HepG2 (cell line): ENCODE results near the gene FETUB. TPM values are rescaled to one million over a fixed set of nuclear protein-coding genes. Genes with fewer than 3 reads are reported as not detected.

Experiments
- ATF2 ChIP-seq: sonication (generic); formaldehyde crosslinking; IDR thresholded peaks from 2 replicates; pipeline ENCODE4 v1.4.0; 2020; ENCODE audit warnings: missing genetic modification reagents
- ATF5 ChIP-seq: sonication (generic); formaldehyde crosslinking; IDR thresholded peaks from 2 replicates; pipeline ENCODE4 v1.4.0; 2020; ENCODE audit warnings: mild to moderate bottlenecking, low read depth, missing genetic modification reagents
- CREM ChIP-seq, 2 experiments: sonication (generic) in 1 of 2; formaldehyde crosslinking in 1 of 2; IDR thresholded peaks; 2 replicates each; pipeline versions ENCODE4 v1.4.0 to v1.6.1; 2016 to 2020; ENCODE audit warnings: antibody characterized with exemption in 1 of 2, mild to moderate bottlenecking in 1 of 2, missing genetic modification reagents in 1 of 2
- ERF ChIP-seq: IDR thresholded peaks from 2 replicates; pipeline ENCODE4 v1.6.1; 2018; ENCODE audit warnings: missing biosample characterization, missing genetic modification reagents
- MAZ ChIP-seq, 2 experiments: sonication (generic) in 1 of 2; formaldehyde crosslinking in 1 of 2; IDR thresholded peaks; 2 replicates each; pipeline versions ENCODE4 v1.5.0 to v1.6.1; 2012 to 2020; ENCODE audit warnings: low read depth in 2 of 2, mild to moderate bottlenecking in 2 of 2, borderline replicate concordance in 1 of 2, improper control_type of control experiment in 1 of 2, low read length in 1 of 2, missing genetic modification reagents in 1 of 2, moderate library complexity in 1 of 2
- PRMT3 ChIP-seq: sonication (generic); formaldehyde crosslinking; IDR thresholded peaks from 2 replicates; pipeline ENCODE4 v1.8.1; 2022; ENCODE audit warnings: low read depth, mild to moderate bottlenecking, moderate library complexity, missing genetic modification reagents, borderline replicate concordance
- ZNF263 ChIP-seq: sonication (generic); formaldehyde crosslinking; IDR thresholded peaks from 2 replicates; pipeline ENCODE4 v1.4.0; 2020; ENCODE audit warnings: missing genetic modification reagents
- ZNF317 ChIP-seq: sonication (generic); formaldehyde crosslinking; IDR thresholded peaks from 2 replicates; pipeline ENCODE4 v1.5.0; 2020; ENCODE audit warnings: mild to moderate bottlenecking, missing genetic modification reagents
- ZNF331 ChIP-seq: sonication (generic); formaldehyde crosslinking; IDR thresholded peaks from 2 replicates; pipeline ENCODE4 v1.4.0; 2020; ENCODE audit warnings: missing genetic modification reagents
- polyA plus RNA-seq, 8 experiments: library from polyadenylated mRNA; depleted of rRNA in 3 of 8; stranded (reverse) in 7 of 8; unstranded in 1 of 8; fragments of >200 nt; fragmentation: Illumina TruSeq in 4 of 8; extraction: Trizol in 4 of 8; gene quantifications; 2 replicates each; pipeline versions ENCODE4 v1.2.1 to v1.2.3, GENCODE V29; 2011 to 2016; ENCODE audit warnings: low read depth in 4 of 8, missing spikeins in 1 of 8, mixed read lengths in 1 of 8; ENCODE audit not compliant: insufficient read depth in 1 of 8
- total RNA-seq, 5 experiments: library from RNA; depleted of rRNA; stranded (reverse); fragments of >200 nt; fragmentation: Illumina TruSeq; extraction: Trizol; gene quantifications; 2 replicates each; pipeline ENCODE4 v1.2.3, GENCODE V29; 2016; ENCODE audit warnings: low read depth in 1 of 5
- TF ChIP-seq, protein P1 (sequence below): IDR thresholded peaks from 2 replicates; pipeline ENCODE4 v1.6.1; 2016; ENCODE audit warnings: mild to moderate bottlenecking
- TF ChIP-seq, protein P2 (sequence below): sonication (generic); formaldehyde crosslinking; IDR thresholded peaks from 2 replicates; pipeline ENCODE4 v1.5.1; 2020; ENCODE audit warnings: missing genetic modification reagents, mild to moderate bottlenecking, borderline replicate concordance
- TF ChIP-seq, protein P3 (sequence below): sonication (generic); formaldehyde crosslinking; IDR thresholded peaks from 2 replicates; pipeline ENCODE4 v1.5.1; 2020; ENCODE audit warnings: mild to moderate bottlenecking, moderate library complexity, missing genetic modification reagents
- TF ChIP-seq, protein P4 (sequence below): sonication (generic); formaldehyde crosslinking; IDR thresholded peaks from 2 replicates; pipeline ENCODE4 v1.8.1; 2023; ENCODE audit warnings: mild to moderate bottlenecking, missing genetic modification reagents
- TF ChIP-seq, protein P5 (sequence below): sonication (generic); formaldehyde crosslinking; IDR thresholded peaks from 2 replicates; pipeline ENCODE4 v1.5.1; 2020; ENCODE audit warnings: mild to moderate bottlenecking, missing genetic modification reagents, moderate library complexity

The FETUB gene
- total and polyA plus RNA-seq, 2 of the 13 experiments (the other 11 are each of a cell fraction or from before 2014, with no cell fraction given), result 2.1 to 4.4 TPM

DNA sequence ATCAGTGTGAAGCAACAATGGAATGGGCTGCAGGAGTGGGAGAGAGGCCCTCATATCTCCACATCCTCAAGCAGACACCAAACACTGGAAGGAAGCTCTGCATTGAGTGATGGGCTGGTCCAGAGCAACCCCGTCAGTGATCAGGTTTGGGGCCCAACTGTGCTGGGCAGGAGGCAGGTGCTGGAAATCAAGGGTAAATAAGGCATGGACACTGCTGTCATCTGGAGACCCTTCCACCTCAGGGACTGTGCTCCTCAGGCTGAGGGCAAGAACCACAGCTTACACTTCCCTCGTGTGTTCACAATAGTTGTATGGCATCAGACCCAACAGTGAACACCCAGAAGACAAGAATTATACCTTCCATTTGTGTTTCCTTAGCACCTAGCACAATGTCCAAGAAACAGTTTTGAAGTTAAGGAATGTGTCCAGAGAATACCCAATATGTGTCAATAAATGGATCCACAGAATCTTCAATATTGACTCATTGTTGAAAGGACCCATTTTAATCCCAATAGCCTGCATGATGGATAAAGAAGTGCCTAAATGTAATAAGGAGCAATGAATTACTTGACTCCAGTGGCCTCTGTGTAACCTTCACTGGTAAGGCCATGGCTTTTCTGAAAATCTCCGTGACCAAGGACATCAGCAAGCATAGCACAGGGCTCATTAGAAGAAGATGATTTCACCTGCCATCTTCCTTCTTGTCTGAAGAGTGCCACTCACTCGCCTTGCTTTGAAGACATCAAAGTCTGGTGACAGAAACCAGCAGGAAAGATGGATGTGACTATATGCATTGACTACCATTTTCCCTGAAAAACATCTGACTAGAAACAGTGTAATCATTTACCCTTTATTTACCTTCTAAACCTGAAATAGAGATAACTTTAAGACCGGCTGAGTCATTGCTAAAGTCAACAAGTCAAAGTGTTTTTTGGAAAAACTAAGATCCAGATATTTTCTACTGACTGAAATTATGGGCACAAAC, 34.3 kb upstream of the FETUB start (continued):
- TF ChIP-seq CREM (IDR thresholded peaks at IDR 0.05) (peak; percentile 88), CREM (CRISPR knock-in tag; IDR thresholded peaks at IDR 0.05) (no peak), ATF2 (CRISPR knock-in tag) (peak; percentile 79; the same call in 1 of the 2 replicates), MAZ (IDR thresholded peaks at IDR 0.05; ENCODE audit: borderline replicate concordance, low read depth, low read length) (no peak), MAZ (CRISPR knock-in tag; IDR thresholded peaks at IDR 0.05; ENCODE audit: low read depth) (0 out of 2 replicates have a peak, but pooled peaks have one; percentile 8), ZNF317 (peak; percentile 92), ZNF331 (CRISPR knock-in tag) (peak; percentile 82), PRMT3 (no peak), ATF5 (CRISPR knock-in tag) (no peak), ERF (CRISPR knock-in tag) (peak; percentile 44; the same call in 1 of the 2 replicates), ZNF263 (CRISPR knock-in tag) (no peak)
- TF ChIP-seq, protein P1, sequence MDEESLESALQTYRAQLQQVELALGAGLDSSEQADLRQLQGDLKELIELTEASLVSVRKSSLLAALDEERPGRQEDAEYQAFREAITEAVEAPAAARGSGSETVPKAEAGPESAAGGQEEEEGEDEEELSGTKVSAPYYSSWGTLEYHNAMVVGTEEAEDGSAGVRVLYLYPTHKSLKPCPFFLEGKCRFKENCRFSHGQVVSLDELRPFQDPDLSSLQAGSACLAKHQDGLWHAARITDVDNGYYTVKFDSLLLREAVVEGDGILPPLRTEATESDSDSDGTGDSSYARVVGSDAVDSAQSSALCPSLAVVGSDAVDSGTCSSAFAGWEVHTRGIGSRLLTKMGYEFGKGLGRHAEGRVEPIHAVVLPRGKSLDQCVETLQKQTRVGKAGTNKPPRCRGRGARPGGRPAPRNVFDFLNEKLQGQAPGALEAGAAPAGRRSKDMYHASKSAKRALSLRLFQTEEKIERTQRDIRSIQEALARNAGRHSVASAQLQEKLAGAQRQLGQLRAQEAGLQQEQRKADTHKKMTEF, result peak; percentile 80
- TF ChIP-seq, protein P2, sequence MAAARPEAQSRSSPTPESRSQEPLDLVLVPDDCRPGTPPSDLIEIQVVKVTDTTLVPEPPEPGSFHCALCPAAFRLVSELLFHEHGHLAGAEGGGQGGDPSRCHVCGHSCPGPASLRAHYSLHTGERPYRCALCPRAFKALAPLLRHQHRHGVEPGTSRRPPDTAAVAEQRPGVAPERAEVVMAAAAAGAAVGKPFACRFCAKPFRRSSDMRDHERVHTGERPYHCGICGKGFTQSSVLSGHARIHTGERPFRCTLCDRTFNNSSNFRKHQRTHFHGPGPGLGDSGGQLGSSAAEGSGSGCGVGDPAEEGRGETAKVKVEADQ (CRISPR knock-in tag), result 0 out of 2 replicates have a peak, but pooled peaks have one; percentile 62
- TF ChIP-seq, protein P3, sequence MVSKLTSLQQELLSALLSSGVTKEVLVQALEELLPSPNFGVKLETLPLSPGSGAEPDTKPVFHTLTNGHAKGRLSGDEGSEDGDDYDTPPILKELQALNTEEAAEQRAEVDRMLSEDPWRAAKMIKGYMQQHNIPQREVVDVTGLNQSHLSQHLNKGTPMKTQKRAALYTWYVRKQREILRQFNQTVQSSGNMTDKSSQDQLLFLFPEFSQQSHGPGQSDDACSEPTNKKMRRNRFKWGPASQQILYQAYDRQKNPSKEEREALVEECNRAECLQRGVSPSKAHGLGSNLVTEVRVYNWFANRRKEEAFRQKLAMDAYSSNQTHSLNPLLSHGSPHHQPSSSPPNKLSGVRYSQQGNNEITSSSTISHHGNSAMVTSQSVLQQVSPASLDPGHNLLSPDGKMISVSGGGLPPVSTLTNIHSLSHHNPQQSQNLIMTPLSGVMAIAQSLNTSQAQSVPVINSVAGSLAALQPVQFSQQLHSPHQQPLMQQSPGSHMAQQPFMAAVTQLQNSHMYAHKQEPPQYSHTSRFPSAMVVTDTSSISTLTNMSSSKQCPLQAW (CRISPR knock-in tag), result peak; percentile 65; the same call in 1 of the 2 replicates
- TF ChIP-seq, protein P4, sequence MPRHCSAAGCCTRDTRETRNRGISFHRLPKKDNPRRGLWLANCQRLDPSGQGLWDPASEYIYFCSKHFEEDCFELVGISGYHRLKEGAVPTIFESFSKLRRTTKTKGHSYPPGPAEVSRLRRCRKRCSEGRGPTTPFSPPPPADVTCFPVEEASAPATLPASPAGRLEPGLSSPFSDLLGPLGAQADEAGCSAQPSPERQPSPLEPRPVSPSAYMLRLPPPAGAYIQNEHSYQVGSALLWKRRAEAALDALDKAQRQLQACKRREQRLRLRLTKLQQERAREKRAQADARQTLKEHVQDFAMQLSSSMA (CRISPR knock-in tag), result no peak
- TF ChIP-seq, protein P5, sequence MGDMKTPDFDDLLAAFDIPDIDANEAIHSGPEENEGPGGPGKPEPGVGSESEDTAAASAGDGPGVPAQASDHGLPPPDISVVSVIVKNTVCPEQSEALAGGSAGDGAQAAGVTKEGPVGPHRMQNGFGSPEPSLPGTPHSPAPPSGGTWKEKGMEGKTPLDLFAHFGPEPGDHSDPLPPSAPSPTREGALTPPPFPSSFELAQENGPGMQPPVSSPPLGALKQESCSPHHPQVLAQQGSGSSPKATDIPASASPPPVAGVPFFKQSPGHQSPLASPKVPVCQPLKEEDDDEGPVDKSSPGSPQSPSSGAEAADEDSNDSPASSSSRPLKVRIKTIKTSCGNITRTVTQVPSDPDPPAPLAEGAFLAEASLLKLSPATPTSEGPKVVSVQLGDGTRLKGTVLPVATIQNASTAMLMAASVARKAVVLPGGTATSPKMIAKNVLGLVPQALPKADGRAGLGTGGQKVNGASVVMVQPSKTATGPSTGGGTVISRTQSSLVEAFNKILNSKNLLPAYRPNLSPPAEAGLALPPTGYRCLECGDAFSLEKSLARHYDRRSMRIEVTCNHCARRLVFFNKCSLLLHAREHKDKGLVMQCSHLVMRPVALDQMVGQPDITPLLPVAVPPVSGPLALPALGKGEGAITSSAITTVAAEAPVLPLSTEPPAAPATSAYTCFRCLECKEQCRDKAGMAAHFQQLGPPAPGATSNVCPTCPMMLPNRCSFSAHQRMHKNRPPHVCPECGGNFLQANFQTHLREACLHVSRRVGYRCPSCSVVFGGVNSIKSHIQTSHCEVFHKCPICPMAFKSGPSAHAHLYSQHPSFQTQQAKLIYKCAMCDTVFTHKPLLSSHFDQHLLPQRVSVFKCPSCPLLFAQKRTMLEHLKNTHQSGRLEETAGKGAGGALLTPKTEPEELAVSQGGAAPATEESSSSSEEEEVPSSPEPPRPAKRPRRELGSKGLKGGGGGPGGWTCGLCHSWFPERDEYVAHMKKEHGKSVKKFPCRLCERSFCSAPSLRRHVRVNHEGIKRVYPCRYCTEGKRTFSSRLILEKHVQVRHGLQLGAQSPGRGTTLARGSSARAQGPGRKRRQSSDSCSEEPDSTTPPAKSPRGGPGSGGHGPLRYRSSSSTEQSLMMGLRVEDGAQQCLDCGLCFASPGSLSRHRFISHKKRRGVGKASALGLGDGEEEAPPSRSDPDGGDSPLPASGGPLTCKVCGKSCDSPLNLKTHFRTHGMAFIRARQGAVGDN, result peak; percentile 65
